Measurements from ENCODE around the gene HYDIN.

GRCh38 chr16:70789595-70790447 is 440.7 kb downstream of the HYDIN start:
- no peak for TF ChIP-seq TAF1 (IDR thresholded peaks at IDR 0.05; ENCODE audit: low read depth, low read length)
- TF ChIP-seq POLR2A (IDR thresholded peaks at IDR 0.05; ENCODE audit: low read depth, low read length): no peak
- no peak for TF ChIP-seq POLR2AphosphoS5 (IDR thresholded peaks at IDR 0.05; ENCODE audit: low read depth, low read length)
- no peak for TF ChIP-seq SPI1 (IDR thresholded peaks at IDR 0.05; ENCODE audit: low read depth, low read length)
- TF ChIP-seq PAX5 (IDR thresholded peaks at IDR 0.05; ENCODE audit: insufficient read depth, low read length, severe bottlenecking): no peak

Measured in GM12891 (cell line).